SU-DHL-6 (cell line): ENCODE measurements around the gene KCNN3.

Experiments
- H2AFZ ChIP-seq: fragments of 200-600 bp; sonication (generic); 2 replicates; pipeline ENCODE4 v1.6.1; 2014; ENCODE audit warnings: low read depth, mild to moderate bottlenecking, moderate library complexity, mixed read lengths, antibody characterized with exemption, low read length; ENCODE audit not compliant: severe bottlenecking
- H3F3A ChIP-seq: fragments of 200-600 bp; shearing (Covaris generic); 2 replicates; pipeline ENCODE4 v1.6.0; 2016; ENCODE audit warnings: antibody characterized with exemption, mild to moderate bottlenecking; ENCODE audit not compliant: insufficient read depth
- H3K27ac ChIP-seq: fragments of 200-600 bp; sonication (generic); 2 replicates; pipeline ENCODE4 v1.5.1; 2016; ENCODE audit warnings: low read depth, mild to moderate bottlenecking, low read length, moderate library complexity, mixed read lengths
- H3K27me3 ChIP-seq: fragments of 200-600 bp; sonication (generic), shearing (Covaris generic); 2 replicates; pipeline ENCODE4 v1.6.0; 2014; ENCODE audit warnings: mild to moderate bottlenecking, low read length
- H3K36me3 ChIP-seq: fragments of 200-600 bp; sonication (generic); 2 replicates; pipeline ENCODE4 v1.6.1; 2014; ENCODE audit warnings: mild to moderate bottlenecking, low read length, mixed read lengths
- H3K4me2 ChIP-seq: fragments of 300-600, 200-600 bp; shearing (Covaris generic), sonication (generic); 2 replicates; pipeline ENCODE4 v1.6.0; 2014; ENCODE audit warnings: low read length, low read depth, mild to moderate bottlenecking; ENCODE audit not compliant: poor library complexity, severe bottlenecking
- H3K4me3 ChIP-seq: fragments of 200-600 bp; sonication (generic); 2 replicates; pipeline ENCODE4 v1.5.1; 2014; ENCODE audit warnings: antibody characterized with exemption, low read length, mild to moderate bottlenecking, mixed read lengths; ENCODE audit not compliant: insufficient read depth, poor library complexity, severe bottlenecking
- H3K79me2 ChIP-seq: fragments of 200-600 bp; sonication (generic); 2 replicates; pipeline ENCODE4 v1.6.1; 2014; ENCODE audit warnings: mild to moderate bottlenecking, low read length, moderate library complexity; ENCODE audit not compliant: insufficient read depth
- H3K9ac ChIP-seq: fragments of 200-600 bp; sonication (generic); 2 replicates; pipeline ENCODE4 v1.7.0; 2014; ENCODE audit warnings: mild to moderate bottlenecking, low read length
- H3K9me2 ChIP-seq: fragments of 200-600 bp; sonication (generic); replicated peaks from 2 replicates; pipeline ENCODE4 v1.6.1; 2014; ENCODE audit warnings: low read length; ENCODE audit not compliant: insufficient read depth
- H3K9me3 ChIP-seq: fragments of 200-600 bp; sonication (generic); 2 replicates; pipeline ENCODE4 v1.6.1; 2014; ENCODE audit warnings: low read length, mixed read lengths; ENCODE audit not compliant: insufficient read depth
- H4K20me1 ChIP-seq: fragments of 200-600 bp; sonication (generic); 2 replicates; pipeline ENCODE4 v1.6.1; 2014; ENCODE audit warnings: low read depth, mild to moderate bottlenecking, antibody characterized with exemption, low read length, moderate library complexity, mixed read lengths
- EZH2phosphoT487 ChIP-seq: fragments of 200-600 bp; sonication (generic), shearing (Covaris generic); conservative IDR thresholded peaks from 2 replicates; pipeline ENCODE4 v1.6.1; 2018; ENCODE audit warnings: mild to moderate bottlenecking, antibody characterized with exemption, low read length, moderate library complexity, mixed read lengths
- TF ChIP-seq, protein P1 (sequence below): fragments of 200-600 bp; sonication (generic); IDR thresholded peaks from one replicate; pipeline ENCODE4 v1.5.1; 2017; ENCODE audit warnings: antibody characterized with exemption, mild to moderate bottlenecking, low read length, moderate library complexity; ENCODE audit not compliant: insufficient read depth, poor library complexity, severe bottlenecking

Gene KCNN3

DNA sequence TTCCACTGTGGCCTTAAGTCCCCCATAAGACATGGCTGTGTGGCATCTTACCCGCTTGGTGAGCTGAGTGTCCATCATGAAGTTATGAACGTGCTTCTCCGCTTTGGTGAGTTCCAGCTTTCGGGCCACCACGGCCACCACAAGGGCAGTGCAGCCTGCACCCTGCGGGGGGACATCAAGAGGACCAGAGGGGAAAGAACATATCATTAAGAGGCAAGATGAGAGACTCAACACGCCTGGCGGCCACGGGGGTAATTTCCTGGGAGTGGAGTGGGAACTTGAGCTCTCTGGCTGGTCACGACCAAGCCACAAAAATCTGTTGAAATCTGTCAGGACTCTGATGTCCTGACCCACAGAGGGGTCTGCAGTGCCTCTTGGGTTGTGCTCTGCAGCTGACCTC lies 144.2 kb downstream of the KCNN3 start:
- Histone ChIP-seq H3K4me2 (no peak overlapping the region), H3K79me2 (no peaks in the 10 kb centered on the region), H3K4me3 (no peak overlapping the region), H2AFZ (no peak overlapping the region), H3K27me3 (no peaks in the 10 kb centered on the region), H4K20me1 (no peaks in the 10 kb centered on the region), H3F3A (no peaks in the 10 kb centered on the region), H3K9me2 (no peaks in the 10 kb centered on the region), H3K9me3 (no peaks in the 10 kb centered on the region), H3K9ac (no peak overlapping the region), H3K36me3 (no peaks in the 10 kb centered on the region), H3K27ac (no peak overlapping the region)
- TF ChIP-seq, protein P1, sequence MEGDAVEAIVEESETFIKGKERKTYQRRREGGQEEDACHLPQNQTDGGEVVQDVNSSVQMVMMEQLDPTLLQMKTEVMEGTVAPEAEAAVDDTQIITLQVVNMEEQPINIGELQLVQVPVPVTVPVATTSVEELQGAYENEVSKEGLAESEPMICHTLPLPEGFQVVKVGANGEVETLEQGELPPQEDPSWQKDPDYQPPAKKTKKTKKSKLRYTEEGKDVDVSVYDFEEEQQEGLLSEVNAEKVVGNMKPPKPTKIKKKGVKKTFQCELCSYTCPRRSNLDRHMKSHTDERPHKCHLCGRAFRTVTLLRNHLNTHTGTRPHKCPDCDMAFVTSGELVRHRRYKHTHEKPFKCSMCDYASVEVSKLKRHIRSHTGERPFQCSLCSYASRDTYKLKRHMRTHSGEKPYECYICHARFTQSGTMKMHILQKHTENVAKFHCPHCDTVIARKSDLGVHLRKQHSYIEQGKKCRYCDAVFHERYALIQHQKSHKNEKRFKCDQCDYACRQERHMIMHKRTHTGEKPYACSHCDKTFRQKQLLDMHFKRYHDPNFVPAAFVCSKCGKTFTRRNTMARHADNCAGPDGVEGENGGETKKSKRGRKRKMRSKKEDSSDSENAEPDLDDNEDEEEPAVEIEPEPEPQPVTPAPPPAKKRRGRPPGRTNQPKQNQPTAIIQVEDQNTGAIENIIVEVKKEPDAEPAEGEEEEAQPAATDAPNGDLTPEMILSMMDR, result no peak
- TF ChIP-seq EZH2phosphoT487, result no peak

DNA sequence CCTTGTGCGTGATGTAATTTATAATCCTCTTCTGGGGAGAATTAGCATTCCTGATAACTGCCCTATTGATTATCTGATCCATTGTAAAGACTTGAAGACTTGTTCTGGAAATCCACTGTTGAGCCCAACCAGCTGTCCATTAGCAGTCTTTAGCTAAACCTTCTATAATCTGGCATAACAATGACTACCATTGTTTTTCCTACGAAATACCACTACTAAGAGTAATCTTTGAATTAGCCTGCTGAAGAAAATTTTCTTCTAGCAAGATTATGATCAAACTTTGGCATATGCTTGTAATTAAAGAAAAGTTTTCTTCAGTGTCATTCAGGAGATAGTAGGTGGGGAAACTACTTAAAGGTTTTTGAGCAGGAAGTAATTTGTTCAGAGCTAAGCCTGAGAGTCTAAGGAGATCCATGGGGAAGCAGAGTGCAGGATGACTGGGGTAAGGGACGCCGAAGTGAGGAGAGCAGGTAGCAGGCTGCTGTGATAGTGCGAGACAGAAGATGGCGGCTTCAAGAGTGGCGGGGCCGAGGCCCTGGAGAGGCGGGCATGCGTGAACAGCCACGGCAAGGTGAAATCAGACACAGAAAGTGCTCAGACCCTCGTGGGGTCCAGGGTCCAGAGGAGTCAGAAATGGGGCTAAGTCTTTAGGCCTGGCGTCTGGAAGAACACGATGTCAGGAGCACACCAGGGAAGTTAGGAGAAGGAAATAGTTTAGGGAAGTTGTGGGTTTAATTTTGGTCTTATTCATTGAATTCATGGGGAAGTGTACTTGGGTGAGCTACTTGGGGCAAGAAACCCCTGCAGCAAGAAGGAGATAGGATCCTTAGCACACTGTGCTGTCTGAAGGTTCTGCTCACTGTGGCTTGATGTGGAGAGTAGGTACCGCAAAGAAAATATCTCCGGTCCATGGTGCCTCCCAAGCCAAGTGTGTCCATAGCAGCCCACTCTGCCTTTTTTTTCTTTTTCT lies 149.5 kb downstream of the KCNN3 start:
- Histone ChIP-seq H3F3A (0 out of 2 replicates have a peak, but pooled peaks cover 1% of the 10 kb centered on the region), H3K79me2 (no peaks in the 10 kb centered on the region), H2AFZ (no peak overlapping the region), H3K4me2 (no peak overlapping the region), H3K27me3 (no peaks in the 10 kb centered on the region), H3K9me2 (no peaks in the 10 kb centered on the region), H3K4me3 (no peak overlapping the region), H3K9me3 (no peaks in the 10 kb centered on the region), H3K9ac (no peak overlapping the region), H3K36me3 (no peaks in the 10 kb centered on the region), H4K20me1 (no peaks in the 10 kb centered on the region), H3K27ac (no peak overlapping the region)
- no peak for TF ChIP-seq EZH2phosphoT487
- TF ChIP-seq, protein P1, result no peak

DNA sequence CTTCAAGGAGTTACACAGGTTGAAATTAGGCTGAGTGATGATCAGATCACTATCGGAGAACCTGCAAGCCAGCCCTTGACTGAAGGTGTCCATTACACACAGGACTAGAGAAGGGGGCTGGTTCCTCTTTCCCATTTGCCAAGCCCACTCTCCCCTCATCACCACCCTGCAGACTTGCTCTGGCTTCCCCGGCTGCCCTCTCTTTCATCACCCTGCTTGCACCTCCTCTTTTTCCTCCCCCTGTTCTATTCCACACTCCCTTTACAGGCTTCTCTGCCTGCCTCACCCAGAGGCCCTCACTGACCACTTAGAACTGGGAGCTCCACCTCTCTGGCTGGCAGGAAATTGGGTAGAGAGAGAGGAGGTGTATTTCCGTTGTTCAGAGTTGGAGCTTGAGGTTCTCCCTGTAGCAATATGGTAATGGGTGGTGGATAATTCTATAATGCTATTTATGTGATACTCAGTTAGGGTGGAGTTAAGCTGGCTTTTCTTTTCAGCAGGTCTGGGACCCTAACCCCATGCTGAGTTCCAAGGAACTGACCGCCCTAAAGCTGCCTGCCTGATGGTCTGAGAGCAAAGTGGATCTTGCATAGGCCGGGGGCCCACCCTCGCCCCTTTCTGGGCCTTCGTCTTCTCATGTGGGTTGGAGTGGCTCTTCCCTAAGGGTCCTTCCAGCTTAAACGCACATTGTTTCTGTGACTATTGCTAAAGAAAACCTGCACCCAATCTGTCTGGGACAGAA lies 150.3 kb downstream of the KCNN3 start:
- Histone ChIP-seq H3K4me3 (no peak overlapping the region), H3K36me3 (no peaks in the 10 kb centered on the region)

More for the DNA sequence above, 150.3 kb downstream of the KCNN3 start:
- TF ChIP-seq, protein P1, result no peak
- TF ChIP-seq EZH2phosphoT487, result no peak
- no peaks in the 10 kb centered on the region for H3K79me2 ChIP-seq
- H2AFZ ChIP-seq, result no peak overlapping the region
- H3F3A ChIP-seq, result peaks cover 8% of the 10 kb centered on the region; the same call in 1 of the 2 replicates
- H3K9me3 ChIP-seq, result no peaks in the 10 kb centered on the region
- H3K27me3 ChIP-seq, result no peaks in the 10 kb centered on the region
- H3K9ac ChIP-seq, result no peak overlapping the region
- H3K27ac ChIP-seq, result no peak overlapping the region
- H3K4me2 ChIP-seq, result no peak overlapping the region
- H4K20me1 ChIP-seq, result no peaks in the 10 kb centered on the region
- H3K9me2 ChIP-seq, result no peaks in the 10 kb centered on the region
